ENCODE measurements around the gene BCAS4. TPM values are rescaled to one million over a fixed set of nuclear protein-coding genes. Genes with fewer than 3 reads are reported as not detected.

BCAS4 gene
- total RNA-seq, 1 donor from 2014 or later: 9.3 TPM

- Mint-ChIP-seq H3K9me3 (no peaks in the 10 kb centered on the region), H3K36me3 (no peaks in the 10 kb centered on the region)
- TF ChIP-seq CTCF (conservative IDR thresholded peaks at IDR 0.05): no peak
Observed at GRCh38 chr20:50842821-50843220, 48.0 kb downstream of the BCAS4 start.

GRCh38 chr20:50843331-50844276 lies 48.7 kb downstream of the BCAS4 start:
- Mint-ChIP-seq H3K9me3 (no peaks in the 10 kb centered on the region), H3K27me3 (no peaks in the 10 kb centered on the region), H3K4me3 (no peak overlapping the region), H3K36me3 (no peaks in the 10 kb centered on the region), H3K4me1 (ENCODE audit: unreplicated experiment) (peaks cover 19% of the 10 kb centered on the region), H3K27ac (no peak overlapping the region)
- DNase-seq (ENCODE audit: extremely low spot score, unreplicated experiment): no peak
- TF ChIP-seq CTCF (conservative IDR thresholded peaks at IDR 0.05): no peak

More at GRCh38 chr20:50842821-50843220, 48.0 kb downstream of the BCAS4 start:
- no peak for DNase-seq (ENCODE audit: extremely low spot score, unreplicated experiment)
- Mint-ChIP-seq H3K4me1 (ENCODE audit: unreplicated experiment) (peaks cover 16% of the 10 kb centered on the region), H3K27ac (no peak overlapping the region), H3K27me3 (no peaks in the 10 kb centered on the region), H3K4me3 (no peak overlapping the region)

GRCh38 chr20:50844430-50845100 lies 49.7 kb downstream of the BCAS4 start:
- H3K4me3 Mint-ChIP-seq: no peak overlapping the region
- no peak for TF ChIP-seq CTCF (conservative IDR thresholded peaks at IDR 0.05)
- H3K27ac Mint-ChIP-seq: no peak overlapping the region

GRCh38 chr20:50845566-50846215 lies 50.8 kb downstream of the BCAS4 start:
- Mint-ChIP-seq H3K27me3 (no peaks in the 10 kb centered on the region), H3K36me3 (no peaks in the 10 kb centered on the region), H3K9me3 (no peaks in the 10 kb centered on the region), H3K4me1 (ENCODE audit: unreplicated experiment) (peaks cover 20% of the 10 kb centered on the region), H3K4me3 (no peak overlapping the region), H3K27ac (no peak overlapping the region)
- no peak for DNase-seq (ENCODE audit: extremely low spot score, unreplicated experiment)
- TF ChIP-seq CTCF (conservative IDR thresholded peaks at IDR 0.05): no peak

More at GRCh38 chr20:50844430-50845100, 49.7 kb downstream of the BCAS4 start:
- Mint-ChIP-seq H3K4me1 (ENCODE audit: unreplicated experiment) (peaks cover 22% of the 10 kb centered on the region), H3K36me3 (no peaks in the 10 kb centered on the region), H3K9me3 (no peaks in the 10 kb centered on the region), H3K27me3 (no peaks in the 10 kb centered on the region)
- DNase-seq (ENCODE audit: extremely low spot score, unreplicated experiment): no peak

GRCh38 chr20:50848341-50848808 lies 53.5 kb downstream of the BCAS4 start:
- peak overlapping the region; percentile 27 for H3K27ac Mint-ChIP-seq
- H3K36me3 Mint-ChIP-seq: no peaks in the 10 kb centered on the region
- H3K4me3 Mint-ChIP-seq: no peak overlapping the region
- no peaks in the 10 kb centered on the region for H3K9me3 Mint-ChIP-seq
- peaks cover 20% of the 10 kb centered on the region for H3K4me1 Mint-ChIP-seq (ENCODE audit: unreplicated experiment)
- no peak for TF ChIP-seq CTCF (conservative IDR thresholded peaks at IDR 0.05)
- no peak for DNase-seq (ENCODE audit: extremely low spot score, unreplicated experiment)
- no peaks in the 10 kb centered on the region for H3K27me3 Mint-ChIP-seq

All from type B pancreatic cell (in vitro differentiated cells).